Spleen (tissue), 11 donors: ENCODE data around the gene NKTR. TPM values are rescaled to one million over a fixed set of nuclear protein-coding genes. Genes with fewer than 3 reads are reported as not detected.
"Not testable (repeated sequence)": the region's sequence is repeated elsewhere in the genome, so short reads cannot be mapped to it uniquely, and the experiment has no call there.

ENCODE experiments used
- DNase-seq: peaks from one replicate; pipeline ENCODE4 v3.0.0-alpha.2; 2020
- H3K27ac ChIP-seq, 8 donors: fragments of 200-600 bp; sonication (generic) in 7 of 8; 1 replicate in 4 of 8; 2 replicates in 4 of 8; pipeline versions ENCODE4 v1.5.0 to v1.8.0; 2016 to 2021; ENCODE audit warnings: inconsistent platforms in 4 of 8, mild to moderate bottlenecking in 4 of 8, moderate library complexity in 1 of 8
- H3K27me3 ChIP-seq, 7 donors: fragments of 200-600 bp; sonication (generic) in 6 of 7; replicated peaks in 1 of 7; 1 replicate in 4 of 7; 2 replicates in 3 of 7; pipeline versions ENCODE4 v1.5.0 to v1.8.0; 2016 to 2021; ENCODE audit warnings: inconsistent platforms in 3 of 7, mild to moderate bottlenecking in 1 of 7
- H3K36me3 ChIP-seq, 6 donors: fragments of 200-600 bp; sonication (generic) in 5 of 6; 1 replicate in 4 of 6; 2 replicates in 2 of 6; pipeline versions ENCODE4 v1.5.0 to v1.8.0; 2016 to 2021; ENCODE audit warnings: inconsistent platforms in 2 of 6
- H3K4me1 ChIP-seq, 6 donors: fragments of 200-600 bp; sonication (generic) in 5 of 6; 1 replicate in 3 of 6; 2 replicates in 3 of 6; pipeline versions ENCODE4 v1.5.0 to v1.8.0; 2016 to 2021; ENCODE audit warnings: inconsistent platforms in 3 of 6
- H3K4me3 ChIP-seq, 8 donors: fragments of 200-600 bp; sonication (generic) in 7 of 8; 1 replicate in 4 of 8; 2 replicates in 4 of 8; pipeline versions ENCODE4 v1.5.0 to v1.8.0; 2016 to 2021; ENCODE audit warnings: inconsistent platforms in 4 of 8, mild to moderate bottlenecking in 4 of 8, moderate library complexity in 2 of 8
- H3K9me3 ChIP-seq, 8 donors: fragments of 200-600 bp; sonication (generic) in 7 of 8; 1 replicate in 4 of 8; 2 replicates in 4 of 8; pipeline versions ENCODE4 v1.5.0 to v1.8.0; 2016 to 2021; ENCODE audit warnings: inconsistent platforms in 4 of 8
- POLR2A ChIP-seq, 3 donors: fragments of 450-650 bp; IDR thresholded peaks; one replicate each; pipeline ENCODE4 v1.5.1; 2017; ENCODE audit warnings: antibody characterized with exemption in 3 of 3, mild to moderate bottlenecking in 1 of 3
- POLR2AphosphoS5 ChIP-seq, 3 donors: sonication (generic); formaldehyde crosslinking; IDR thresholded peaks; one replicate each; pipeline ENCODE4 v1.5.1; 2017; ENCODE audit warnings: antibody characterized with exemption in 3 of 3
- WGBS, 5 donors: extraction: QIAGEN DNeasy Blood & Tissue Kit in 3 of 5; methylation state at CpG; one replicate each; pipeline versions ENCODE4 v1.1.5 to v1.1.7; 2013 to 2018; 5-methylcytosine and 5-hydroxymethylcytosine counted together
- intact Hi-C: fragments of 100-400 bp; cut with DNase I; formaldehyde crosslinking; loops from one replicate; pipeline ENCODE4 v1.15.0; 2023; ENCODE audit warnings: low total_unique reads
- polyA plus RNA-seq, 3 donors: library from polyadenylated mRNA; stranded (reverse); fragments of 200-250 nt; gene quantifications; one replicate each; pipeline ENCODE4 v1.2.1, GENCODE V29; 2013
- total RNA-seq, 7 donors: library from RNA; depleted of rRNA in 3 of 7; stranded (reverse); fragments of >200 nt in 3 of 7; fragmentation: NEBNext Ultra II Directional in 4 of 7; extraction: Animal tissue kit (Norgen Biotek cat#: 25700) in 4 of 7; gene quantifications; one replicate each; pipeline versions ENCODE4 v1.1.0 to v1.2.1, GENCODE V29; 2016 to 2021
- TF ChIP-seq, protein P1 (sequence below), 11 experiments: fragments of 200-600 bp in 7 of 11; fragments of 450-650 bp in 4 of 11; sonication (generic) in 4 of 11; IDR thresholded peaks in 8 of 11; conservative IDR thresholded peaks in 3 of 11; 1 replicate in 7 of 11; 2 replicates in 4 of 11; pipeline versions ENCODE4 v1.4.0 to v1.8.0; 2016 to 2021; ENCODE audit warnings: antibody characterized with exemption in 11 of 11, inconsistent platforms in 4 of 11, mild to moderate bottlenecking in 1 of 11
- donor health status: healthy with polysubstance abuse.
- donor health status: DM: no; HTN: no; CAD: no; lungs with moderate emphysema.
- donor health status: DM: no; HTN: no; CAD: no.
- donor health status: Bipolar disorder and iron deficiency.
- donor health status: healthy.
- donor health status: DM: no; HTN: no; CAD: no.
- donor health status: DM: yes; HTN: yes; CAD: no.

NKTR gene
- total and polyA plus RNA-seq, 10 donors: 19.9 to 258 (median 140) TPM

DNA sequence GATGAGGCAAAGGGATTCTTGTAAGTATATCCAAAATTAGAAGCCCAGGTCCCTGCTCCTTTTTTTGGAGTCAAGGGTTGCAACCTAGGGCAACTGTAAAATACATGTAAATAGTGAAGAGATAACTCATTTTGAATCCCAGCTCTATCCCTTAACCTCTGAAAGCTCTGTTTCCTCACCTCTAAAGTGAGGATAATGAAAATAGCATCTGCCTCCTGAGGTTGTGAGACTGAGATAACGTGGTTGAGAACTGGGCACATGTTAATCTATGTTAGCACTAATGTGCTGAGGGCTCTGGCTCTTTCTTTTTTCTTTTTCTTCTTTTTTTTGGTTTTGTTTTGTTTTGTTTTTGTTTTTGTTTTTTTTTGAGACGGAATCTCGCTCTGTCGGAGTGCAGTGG is 4.8 kb upstream of the NKTR start:
- intact Hi-C loops: no loop called here
- DNase-seq: no peak
- TF ChIP-seq POLR2AphosphoS5 (IDR thresholded peaks at IDR 0.05) (no peak), POLR2A (IDR thresholded peaks at IDR 0.05) (no peak)
- TF ChIP-seq, protein P1, sequence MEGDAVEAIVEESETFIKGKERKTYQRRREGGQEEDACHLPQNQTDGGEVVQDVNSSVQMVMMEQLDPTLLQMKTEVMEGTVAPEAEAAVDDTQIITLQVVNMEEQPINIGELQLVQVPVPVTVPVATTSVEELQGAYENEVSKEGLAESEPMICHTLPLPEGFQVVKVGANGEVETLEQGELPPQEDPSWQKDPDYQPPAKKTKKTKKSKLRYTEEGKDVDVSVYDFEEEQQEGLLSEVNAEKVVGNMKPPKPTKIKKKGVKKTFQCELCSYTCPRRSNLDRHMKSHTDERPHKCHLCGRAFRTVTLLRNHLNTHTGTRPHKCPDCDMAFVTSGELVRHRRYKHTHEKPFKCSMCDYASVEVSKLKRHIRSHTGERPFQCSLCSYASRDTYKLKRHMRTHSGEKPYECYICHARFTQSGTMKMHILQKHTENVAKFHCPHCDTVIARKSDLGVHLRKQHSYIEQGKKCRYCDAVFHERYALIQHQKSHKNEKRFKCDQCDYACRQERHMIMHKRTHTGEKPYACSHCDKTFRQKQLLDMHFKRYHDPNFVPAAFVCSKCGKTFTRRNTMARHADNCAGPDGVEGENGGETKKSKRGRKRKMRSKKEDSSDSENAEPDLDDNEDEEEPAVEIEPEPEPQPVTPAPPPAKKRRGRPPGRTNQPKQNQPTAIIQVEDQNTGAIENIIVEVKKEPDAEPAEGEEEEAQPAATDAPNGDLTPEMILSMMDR (IDR thresholded peaks at IDR 0.05 in 8 of 11, conservative IDR thresholded peaks at IDR 0.05 in 3 of 11): no peak
- WGBS, 5 donors: 83 to 98% (median 94%) methylated on average over 4 of the region's 4 CpGs
- H3K36me3 ChIP-seq: peaks cover 0 to 52% (median 14%) of the 10 kb centered on the region in 6 donors
- H3K27me3 ChIP-seq: no peaks in the 10 kb centered on the region
- peaks cover 11 to 40% (median 26%) of the 10 kb centered on the region in 6 donors for H3K4me1 ChIP-seq
- no peak overlapping the region for H3K27ac ChIP-seq
- H3K9me3 ChIP-seq: no peaks in the 10 kb centered on the region
- H3K4me3 ChIP-seq: no peak overlapping the region

DNA sequence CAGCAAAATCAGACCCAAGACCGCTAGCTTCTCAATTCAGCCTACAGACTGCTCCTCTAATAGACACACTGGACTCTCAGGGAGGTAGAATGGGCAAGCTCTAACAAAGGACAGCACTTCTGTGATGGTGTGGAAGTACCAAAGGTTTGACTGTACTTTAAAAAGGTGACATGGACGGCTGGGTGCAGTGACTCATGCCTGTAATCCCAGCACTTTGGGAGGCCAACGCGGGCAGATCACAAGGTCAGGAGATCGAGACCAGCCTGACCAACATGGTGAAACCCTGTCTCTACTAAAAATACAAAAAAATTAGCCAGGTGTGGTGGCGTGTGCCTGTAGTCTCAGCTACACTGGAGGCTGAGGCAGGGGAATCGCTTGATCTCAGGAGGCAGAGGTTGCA is 3.4 kb upstream of the NKTR start:
- Histone ChIP-seq H3K36me3 (peaks cover 0 to 51% (median 14%) of the 10 kb centered on the region in 6 donors), H3K4me1 (peaks cover 11 to 41% (median 26%) of the 10 kb centered on the region in 6 donors)
- H3K4me3 ChIP-seq, H3K27me3 ChIP-seq, DNase-seq, H3K9me3 ChIP-seq, intact Hi-C loops, H3K27ac ChIP-seq: not testable (repeated sequence)
- 86 to 97% (median 95%) methylated on average over 7 of the region's 7 CpGs for WGBS, 5 donors

GRCh38 chr3:42600958-42601675 is 631 bp downstream of the NKTR start:
- Histone ChIP-seq H3K27ac (peak overlapping the region; percentile 95 to 99 (median 98)), H3K9me3 (peaks cover 0 to 10% (median 9%) of the 10 kb centered on the region in 8 donors), H3K27me3 (no peaks in the 10 kb centered on the region), H3K36me3 (peaks cover 0 to 45% (median 2%) of the 10 kb centered on the region in 6 donors), H3K4me3 (peak overlapping the region; percentile 84 to 96 (median 89)), H3K4me1 (peaks cover 21 to 57% (median 46%) of the 10 kb centered on the region in 6 donors)
- TF ChIP-seq, protein P1 (IDR thresholded peaks at IDR 0.05 in 8 of 11, conservative IDR thresholded peaks at IDR 0.05 in 3 of 11): peak in 5 of 11 experiments; percentile 3 to 32 (median 12)
- TF ChIP-seq POLR2AphosphoS5 (IDR thresholded peaks at IDR 0.05): no peak
- intact Hi-C loops: no loop called here
- no peak for DNase-seq
- 0 to 1% (median 0%) methylated on average over 18 to 31 of the region's 31 CpGs for WGBS, 5 donors

GRCh38 chr3:42601896-42602581 is 1.6 kb downstream of the NKTR start:
- peak overlapping the region in 6 of 8 donors; percentile 95 to 99 (median 98) for H3K27ac ChIP-seq
- H3K27me3 ChIP-seq: no peaks in the 10 kb centered on the region
- WGBS, 5 donors: 52 to 64% (median 54%) methylated on average over 9 of the region's 9 CpGs
- H3K36me3 ChIP-seq: peaks cover 0 to 45% (median 2%) of the 10 kb centered on the region in 6 donors
- intact Hi-C loops: no loop called here
- H3K4me3 ChIP-seq: peak overlapping the region in 7 of 8 donors; percentile 84 to 96 (median 88)
- peaks cover 21 to 67% (median 54%) of the 10 kb centered on the region in 6 donors for H3K4me1 ChIP-seq
- DNase-seq: no peak
- peaks cover 0 to 10% (median 9%) of the 10 kb centered on the region in 8 donors for H3K9me3 ChIP-seq
- TF ChIP-seq POLR2AphosphoS5 (IDR thresholded peaks at IDR 0.05): no peak
- TF ChIP-seq, protein P1 (IDR thresholded peaks at IDR 0.05 in 8 of 11, conservative IDR thresholded peaks at IDR 0.05 in 3 of 11): peak in 1 of 11 experiments; percentile 12
